Transverse colon (tissue), 4 donors: ENCODE data around the gene PPFIA1. TPM values are rescaled to one million over a fixed set of nuclear protein-coding genes. Genes with fewer than 3 reads are reported as not detected.

Experiments used
- DNase-seq: peaks from one replicate; pipeline ENCODE4 v3.0.0-alpha.2; 2019
- H3K27ac ChIP-seq, 4 donors: fragments of 200-600 bp; sonication (generic); 2 replicates each; pipeline ENCODE4 v1.5.1; 2016 to 2018; ENCODE audit warnings: inconsistent platforms in 4 of 4
- H3K27me3 ChIP-seq: fragments of 200-600 bp; sonication (generic); 2 replicates; pipeline ENCODE4 v1.5.1; 2017; ENCODE audit warnings: inconsistent platforms
- H3K36me3 ChIP-seq, 4 donors: fragments of 200-600 bp; sonication (generic); 2 replicates each; pipeline ENCODE4 v1.5.1; 2017 to 2019; ENCODE audit warnings: inconsistent platforms in 4 of 4
- H3K4me1 ChIP-seq, 4 donors: fragments of 200-600 bp; sonication (generic); 2 replicates each; pipeline ENCODE4 v1.5.1; 2017 to 2020; ENCODE audit warnings: inconsistent platforms in 4 of 4
- H3K4me3 ChIP-seq, 4 donors: fragments of 200-600 bp; sonication (generic); 1 replicate in 1 of 4; 2 replicates in 3 of 4; pipeline versions ENCODE4 v1.5.1 to v1.6.1; 2017 to 2019; ENCODE audit warnings: inconsistent platforms in 4 of 4
- H3K9me3 ChIP-seq, 2 donors: fragments of 200-600 bp; sonication (generic); 2 replicates each; pipeline ENCODE4 v1.5.1; 2017 to 2019; ENCODE audit warnings: inconsistent platforms in 2 of 2
- EP300 ChIP-seq: sonication (generic); formaldehyde crosslinking; IDR thresholded peaks from one replicate; pipeline ENCODE4 v1.6.1; 2017; ENCODE audit warnings: antibody characterized with exemption, low read depth
- POLR2A ChIP-seq: fragments of 450-650 bp; IDR thresholded peaks from one replicate; pipeline ENCODE4 v1.6.1; 2016; ENCODE audit warnings: antibody characterized with exemption, mild to moderate bottlenecking, moderate library complexity
- POLR2AphosphoS5 ChIP-seq, 3 donors: sonication (generic); formaldehyde crosslinking; IDR thresholded peaks; one replicate each; pipeline ENCODE4 v1.6.1; 2016; ENCODE audit warnings: antibody characterized with exemption in 3 of 3
- WGBS, 2 donors: methylation state at CpG; one replicate each; pipeline ENCODE4 v1.1.5; 2018; ENCODE audit warnings: low coverage in 1 of 2; 5-methylcytosine and 5-hydroxymethylcytosine counted together
- in situ Hi-C, 4 donors: fragments of 200-750 bp; cut with MboI; loops; one replicate each; pipeline versions ENCODE4 v1.15.0 to v1.15.1; 2017; ENCODE audit warnings: low sequenced_read_pairs in 3 of 4, low pct_ligation_motif_present in 1 of 4, low pct_unique_long_range_greater_than_20kb in 1 of 4
- intact Hi-C: fragments of 100-400 bp; cut with DNase I; formaldehyde crosslinking; loops from one replicate; pipeline ENCODE4 v1.15.1; 2023; ENCODE audit warnings: low total_unique reads
- total RNA-seq, 4 donors: library from RNA; depleted of rRNA; stranded (reverse); fragments of >200 nt; gene quantifications; one replicate each; pipeline ENCODE4 v1.1.0, GENCODE V29; 2016
- TF ChIP-seq, protein P1 (sequence below), 5 experiments: fragments of 200-600 bp in 3 of 5; fragments of 450-650 bp in 2 of 5; sonication (generic) in 3 of 5; IDR thresholded peaks; 1 replicate in 2 of 5; 2 replicates in 3 of 5; pipeline ENCODE4 v1.5.1; 2016 to 2017; ENCODE audit warnings: antibody characterized with exemption in 5 of 5, inconsistent platforms in 3 of 5, mild to moderate bottlenecking in 2 of 5, moderate library complexity in 1 of 5

The PPFIA1 gene
- total RNA-seq, 4 donors from 2014 or later = 42.6 to 143 (median 72.8) TPM

DNA sequence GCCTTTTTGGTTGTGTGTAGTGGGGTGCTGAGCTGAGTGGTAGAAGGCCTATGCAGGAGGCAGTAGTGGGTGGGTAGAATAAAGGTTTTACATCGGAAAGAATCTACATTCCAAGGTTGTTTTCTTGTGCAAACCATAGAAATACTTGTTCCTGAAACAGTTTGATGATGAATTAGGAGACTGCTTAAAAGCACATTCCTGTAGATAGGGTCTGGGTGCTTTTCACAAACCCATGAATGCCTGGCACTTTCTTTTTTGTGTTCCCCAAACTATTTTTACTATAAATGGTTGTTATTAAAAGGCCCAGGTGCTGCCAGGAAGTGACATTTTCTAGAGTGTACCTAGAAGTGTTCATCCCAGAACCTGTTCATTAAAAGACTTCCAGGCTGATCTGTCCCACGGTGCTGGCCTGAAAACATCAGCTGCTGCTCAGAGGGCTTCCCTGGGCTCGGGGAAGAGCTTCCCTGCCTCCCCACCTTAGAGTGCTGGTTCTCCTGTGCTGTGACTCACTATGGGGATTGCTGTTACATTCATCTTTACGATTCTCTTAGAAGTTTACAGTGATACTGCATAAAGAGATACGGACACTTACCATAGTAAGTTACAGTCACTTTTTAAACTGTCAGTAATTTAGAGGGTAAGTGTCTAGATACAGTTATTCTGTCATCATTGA lies 27.9 kb downstream of the PPFIA1 start:
- in situ Hi-C loops = no loop called here
- no peak for DNase-seq

DNA sequence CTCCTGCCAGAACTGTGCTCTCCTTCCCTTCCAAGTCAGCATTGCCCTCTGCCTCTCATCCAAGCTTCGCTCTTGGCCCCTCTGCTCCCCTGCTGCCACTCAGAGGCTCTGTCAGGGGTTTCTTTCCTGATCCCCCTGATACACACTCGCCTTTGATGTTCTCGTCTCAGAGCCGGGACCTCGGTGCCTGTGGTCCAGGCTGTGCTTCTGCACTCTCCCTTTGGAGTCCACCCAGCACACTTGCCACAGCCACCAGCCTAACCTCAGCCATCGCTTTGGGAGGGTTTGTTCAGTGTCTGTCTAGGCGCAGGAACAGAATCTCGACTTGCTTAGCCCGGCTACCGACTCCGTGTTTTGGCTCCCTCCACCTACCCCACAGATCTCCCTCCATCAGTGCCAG lies 29.1 kb downstream of the PPFIA1 start:
- intact Hi-C loops = no loop called here
- Histone ChIP-seq H3K36me3 (peaks cover 0 to 6% (median 0%) of the 10 kb centered on the region in 4 donors), H3K27me3 (no peaks in the 10 kb centered on the region), H3K9me3 (no peaks in the 10 kb centered on the region), H3K4me1 (peaks cover 0 to 8% (median 3%) of the 10 kb centered on the region in 4 donors), H3K27ac (no peak overlapping the region), H3K4me3 (no peak overlapping the region)
- DNase-seq = no peak
- TF ChIP-seq, protein P1, sequence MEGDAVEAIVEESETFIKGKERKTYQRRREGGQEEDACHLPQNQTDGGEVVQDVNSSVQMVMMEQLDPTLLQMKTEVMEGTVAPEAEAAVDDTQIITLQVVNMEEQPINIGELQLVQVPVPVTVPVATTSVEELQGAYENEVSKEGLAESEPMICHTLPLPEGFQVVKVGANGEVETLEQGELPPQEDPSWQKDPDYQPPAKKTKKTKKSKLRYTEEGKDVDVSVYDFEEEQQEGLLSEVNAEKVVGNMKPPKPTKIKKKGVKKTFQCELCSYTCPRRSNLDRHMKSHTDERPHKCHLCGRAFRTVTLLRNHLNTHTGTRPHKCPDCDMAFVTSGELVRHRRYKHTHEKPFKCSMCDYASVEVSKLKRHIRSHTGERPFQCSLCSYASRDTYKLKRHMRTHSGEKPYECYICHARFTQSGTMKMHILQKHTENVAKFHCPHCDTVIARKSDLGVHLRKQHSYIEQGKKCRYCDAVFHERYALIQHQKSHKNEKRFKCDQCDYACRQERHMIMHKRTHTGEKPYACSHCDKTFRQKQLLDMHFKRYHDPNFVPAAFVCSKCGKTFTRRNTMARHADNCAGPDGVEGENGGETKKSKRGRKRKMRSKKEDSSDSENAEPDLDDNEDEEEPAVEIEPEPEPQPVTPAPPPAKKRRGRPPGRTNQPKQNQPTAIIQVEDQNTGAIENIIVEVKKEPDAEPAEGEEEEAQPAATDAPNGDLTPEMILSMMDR (IDR thresholded peaks at IDR 0.05) = no peak
- TF ChIP-seq POLR2AphosphoS5 (IDR thresholded peaks at IDR 0.05) (no peak), EP300 (no peak), POLR2A (no peak)
- 98 to 100% methylated on average over 1 to 11 of the region's 11 CpGs for WGBS, 2 donors
- in situ Hi-C loops = no loop called here

More for the DNA sequence above, 27.9 kb downstream of the PPFIA1 start:
- Histone ChIP-seq H3K27ac (no peak overlapping the region), H3K4me1 (peaks cover 0 to 7% (median 2%) of the 10 kb centered on the region in 4 donors), H3K27me3 (no peaks in the 10 kb centered on the region), H3K36me3 (peaks cover 0 to 13% (median 0%) of the 10 kb centered on the region in 4 donors), H3K9me3 (no peaks in the 10 kb centered on the region), H3K4me3 (no peak overlapping the region)
- WGBS, 2 donors = 89 to 100% methylated on average over 1 to 5 of the region's 5 CpGs
- intact Hi-C loops = no loop called here
- TF ChIP-seq, protein P1 (IDR thresholded peaks at IDR 0.05) = no peak
- TF ChIP-seq POLR2A = no peak
- no peak for TF ChIP-seq POLR2AphosphoS5 (IDR thresholded peaks at IDR 0.05)
- TF ChIP-seq EP300 = no peak

DNA sequence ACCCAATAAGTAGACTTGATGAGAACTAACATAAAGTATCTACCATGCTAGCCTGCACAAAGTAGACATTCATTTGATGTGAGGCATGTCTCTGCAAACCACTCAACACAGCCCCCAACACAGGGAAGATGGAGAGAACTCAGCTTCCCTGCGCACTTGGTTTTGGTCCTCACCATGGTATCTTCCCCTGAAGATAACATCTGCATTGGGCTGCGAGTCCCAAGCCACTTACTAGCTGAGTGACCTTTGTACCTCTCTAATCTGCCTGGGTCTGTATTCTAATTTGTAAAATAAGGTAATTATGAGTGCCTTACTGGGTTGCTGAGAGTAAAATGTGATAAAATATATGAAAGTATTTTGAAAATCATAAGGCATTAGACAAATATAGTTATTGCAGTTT lies 30.7 kb downstream of the PPFIA1 start:
- Histone ChIP-seq H3K9me3 (no peaks in the 10 kb centered on the region), H3K36me3 (peaks cover 0 to 6% (median 0%) of the 10 kb centered on the region in 4 donors), H3K4me3 (no peak overlapping the region), H3K27me3 (no peaks in the 10 kb centered on the region), H3K4me1 (peaks cover 0 to 13% (median 3%) of the 10 kb centered on the region in 4 donors), H3K27ac (no peak overlapping the region)
- DNase-seq = no peak
- TF ChIP-seq EP300 (no peak), POLR2AphosphoS5 (IDR thresholded peaks at IDR 0.05) (no peak), POLR2A (no peak)
- TF ChIP-seq, protein P1 (IDR thresholded peaks at IDR 0.05) = no peak
- in situ Hi-C loops (no loop called here), intact Hi-C loops (no loop called here)
- 87% methylated on average over 2 of the region's 2 CpGs; no CpG with 5 or more reads in 1 of the 2 donors for WGBS, 2 donors

DNA sequence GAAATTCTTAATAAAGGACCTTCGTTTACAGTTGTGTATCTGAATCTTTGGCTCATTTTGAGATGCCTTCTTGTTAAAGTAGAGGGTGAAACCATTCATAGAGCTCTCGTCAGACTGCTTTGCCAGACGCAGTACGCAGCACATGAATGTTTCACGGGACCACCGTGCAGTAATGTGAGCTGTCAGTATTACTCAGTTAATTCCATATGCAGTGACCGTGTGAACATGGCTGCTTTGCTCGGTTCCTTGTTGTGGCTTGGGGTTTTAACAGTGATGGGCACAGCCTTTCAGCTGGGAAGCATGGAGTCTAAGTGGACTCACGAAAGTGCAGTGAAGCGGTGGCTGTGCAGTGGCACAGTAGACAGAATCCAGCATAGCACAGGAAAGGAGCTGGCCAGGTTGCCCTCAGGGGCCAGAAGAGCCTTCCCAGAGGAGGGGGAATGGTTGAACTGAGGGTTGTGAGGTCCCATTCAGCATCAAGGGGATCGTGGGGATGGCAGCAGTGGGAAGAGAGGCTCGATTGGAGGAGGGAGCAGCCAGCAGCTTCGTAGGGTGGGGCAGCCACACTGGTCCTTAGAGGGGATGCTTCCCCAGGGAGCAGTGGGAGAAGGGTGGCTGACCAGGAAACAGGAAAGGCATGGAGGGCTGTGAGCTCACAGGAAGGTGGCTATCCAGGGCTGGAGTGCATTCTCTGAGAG lies 31.4 kb downstream of the PPFIA1 start:
- Histone ChIP-seq H3K27me3 (no peaks in the 10 kb centered on the region), H3K27ac (no peak overlapping the region), H3K9me3 (no peaks in the 10 kb centered on the region), H3K4me3 (no peak overlapping the region), H3K4me1 (peaks cover 0 to 20% (median 5%) of the 10 kb centered on the region in 4 donors), H3K36me3 (peaks cover 0 to 6% (median 0%) of the 10 kb centered on the region in 4 donors)
- TF ChIP-seq EP300 = no peak
- TF ChIP-seq, protein P1 (IDR thresholded peaks at IDR 0.05) = no peak
- no peak for TF ChIP-seq POLR2AphosphoS5 (IDR thresholded peaks at IDR 0.05)
- no peak for TF ChIP-seq POLR2A
- DNase-seq = no peak
- intact Hi-C loops = no loop called here
- 86 to 92% methylated on average over 3 to 13 of the region's 13 CpGs for WGBS, 2 donors
- in situ Hi-C loops = no loop called here
